ENCODE data around the gene IGSF3. TPM values are rescaled to one million over a fixed set of nuclear protein-coding genes. Genes with fewer than 3 reads are reported as not detected.
"Not testable (repeated sequence)": the region's sequence is repeated elsewhere in the genome, so short reads cannot be mapped to it uniquely, and the experiment has no call there.

IGSF3 gene
- total RNA-seq, 1 donor from 2014 or later = 7.2 TPM

GRCh38 chr1:116564426-116564825, 103.1 kb downstream of the IGSF3 start:
- POLR2A ChIA-PET = interaction anchor here (0.7 to 1.4 kb wide), 2 partner anchors 25 to 59 kb away, joined by 3 to 5 read pairs; no protein-coding TSS in a partner anchor
- peaks cover 84% of the 10 kb centered on the region for H3K36me3 Mint-ChIP-seq (ENCODE audit: low read depth)
- TF ChIP-seq CTCF (IDR thresholded peaks at IDR 0.05) = no peak
- peaks cover 91% of the 10 kb centered on the region for H3K4me1 Mint-ChIP-seq
- peak; percentile 29 for ATAC-seq (ENCODE audit: low read depth)
- CTCF ChIA-PET = no interaction called here
- peak overlapping the region; percentile 87 for H3K27ac Mint-ChIP-seq
- H3K4me3 Mint-ChIP-seq = peak overlapping the region; percentile 67
- no peaks in the 10 kb centered on the region for H3K27me3 Mint-ChIP-seq
- no peak for DNase-seq
- H3K9me3 Mint-ChIP-seq = peaks cover 18% of the 10 kb centered on the region
- intact Hi-C loops (cut with micrococcal nuclease) = no loop called here

- peak overlapping the region; percentile 44 for H3K4me3 Mint-ChIP-seq
- CTCF ChIA-PET; H3K27me3 Mint-ChIP-seq; intact Hi-C loops (cut with micrococcal nuclease); ATAC-seq (ENCODE audit: low read depth); DNase-seq: not testable (repeated sequence)
- H3K36me3 Mint-ChIP-seq (ENCODE audit: low read depth) = peaks cover 80% of the 10 kb centered on the region
- H3K9me3 Mint-ChIP-seq = peaks cover 18% of the 10 kb centered on the region
- POLR2A ChIA-PET = interaction anchor here (1.7 to 7.2 kb wide), 2 partner anchors 8 to 59 kb away, joined by 4 to 257 read pairs; partner anchors contain the start of gene CD58
- H3K4me1 Mint-ChIP-seq = peaks cover 92% of the 10 kb centered on the region
- peak overlapping the region; percentile 87 for H3K27ac Mint-ChIP-seq
These were observed 105.1 kb downstream of the IGSF3 start for GRCh38 chr1:116562465-116562864.

GRCh38 chr1:116561563-116561962, 106.0 kb downstream of the IGSF3 start:
- H3K27me3 Mint-ChIP-seq = no peaks in the 10 kb centered on the region
- intact Hi-C loops (cut with micrococcal nuclease) = no loop called here
- peak overlapping the region; percentile 68 for H3K27ac Mint-ChIP-seq
- H3K4me1 Mint-ChIP-seq = peaks cover 93% of the 10 kb centered on the region
- ATAC-seq (ENCODE audit: low read depth) = no peak
- DNase-seq = no peak
- H3K36me3 Mint-ChIP-seq (ENCODE audit: low read depth) = peaks cover 76% of the 10 kb centered on the region
- POLR2A ChIA-PET = interaction anchor here (1.7 to 7.2 kb wide), 2 partner anchors 9 to 58 kb away, joined by 4 to 257 read pairs; partner anchors contain the start of gene CD58
- peak overlapping the region; percentile 42 for H3K4me3 Mint-ChIP-seq
- H3K9me3 Mint-ChIP-seq = peaks cover 18% of the 10 kb centered on the region
- CTCF ChIA-PET = no interaction called here
- no peak for TF ChIP-seq CTCF (IDR thresholded peaks at IDR 0.05)

GRCh38 chr1:116560704-116561490, 106.6 kb downstream of the IGSF3 start:
- peak overlapping the region; percentile 71 for H3K4me3 Mint-ChIP-seq
- H3K27me3 Mint-ChIP-seq = no peaks in the 10 kb centered on the region
- POLR2A ChIA-PET = interaction anchor here (1.7 to 7.2 kb wide), 4 partner anchors 9 to 57 kb away, joined by 4 to 257 read pairs (median 50); partner anchors contain the start of gene CD58
- CTCF ChIA-PET = no interaction called here
- peak overlapping the region; percentile 86 for H3K27ac Mint-ChIP-seq
- peaks cover 73% of the 10 kb centered on the region for H3K36me3 Mint-ChIP-seq (ENCODE audit: low read depth)
- no peak for DNase-seq
- H3K4me1 Mint-ChIP-seq = peaks cover 92% of the 10 kb centered on the region
- no peak for TF ChIP-seq CTCF (IDR thresholded peaks at IDR 0.05)
- ATAC-seq (ENCODE audit: low read depth) = no peak
- intact Hi-C loops (cut with micrococcal nuclease) = no loop called here
- H3K9me3 Mint-ChIP-seq = peaks cover 18% of the 10 kb centered on the region

GRCh38 chr1:116559304-116559761, 108.2 kb downstream of the IGSF3 start:
- ChIA-PET CTCF (interaction anchor here (1.2 to 1.9 kb wide), 4 partner anchors 10 to 74 kb away, joined by 3 to 5 read pairs (median 4); partner anchors contain the start of gene CD58), POLR2A (interaction anchor here (0.7 to 7.2 kb wide), 7 partner anchors 11 to 523 kb away, joined by 3 to 257 read pairs (median 42); partner anchors contain the start of gene CD58)
- DNase-seq (no peak), ATAC-seq (ENCODE audit: low read depth) (no peak)
- Mint-ChIP-seq H3K4me3 (peak overlapping the region; percentile 73), H3K4me1 (peaks cover 92% of the 10 kb centered on the region), H3K27ac (peak overlapping the region; percentile 99), H3K27me3 (no peaks in the 10 kb centered on the region), H3K36me3 (ENCODE audit: low read depth) (peaks cover 69% of the 10 kb centered on the region), H3K9me3 (peaks cover 11% of the 10 kb centered on the region)
- TF ChIP-seq CTCF (IDR thresholded peaks at IDR 0.05) = no peak
- intact Hi-C loops (cut with micrococcal nuclease) = loop anchor here (5.0 to 10.0 kb wide), 3 partner anchors 182 to 1103 kb away; partner anchors contain the start of gene TENT5C

All from activated B cell treated with CpG ODN at 0.5 μM for 24 hours (primary cell).